GM19023 (cell line): ENCODE data around the gene FNDC11.
"Not testable (repeated sequence)": the region's sequence is repeated elsewhere in the genome, so short reads cannot be mapped to it uniquely, and the experiment has no call there.

Source experiments
- ATAC-seq: cut with Tn5 transposase; IDR thresholded peaks from one replicate; pipeline ENCODE4 v1.9.1; 2021; ENCODE audit warnings: mild to moderate bottlenecking, moderate library complexity; ENCODE audit not compliant: unreplicated experiment

FNDC11 gene

DNA sequence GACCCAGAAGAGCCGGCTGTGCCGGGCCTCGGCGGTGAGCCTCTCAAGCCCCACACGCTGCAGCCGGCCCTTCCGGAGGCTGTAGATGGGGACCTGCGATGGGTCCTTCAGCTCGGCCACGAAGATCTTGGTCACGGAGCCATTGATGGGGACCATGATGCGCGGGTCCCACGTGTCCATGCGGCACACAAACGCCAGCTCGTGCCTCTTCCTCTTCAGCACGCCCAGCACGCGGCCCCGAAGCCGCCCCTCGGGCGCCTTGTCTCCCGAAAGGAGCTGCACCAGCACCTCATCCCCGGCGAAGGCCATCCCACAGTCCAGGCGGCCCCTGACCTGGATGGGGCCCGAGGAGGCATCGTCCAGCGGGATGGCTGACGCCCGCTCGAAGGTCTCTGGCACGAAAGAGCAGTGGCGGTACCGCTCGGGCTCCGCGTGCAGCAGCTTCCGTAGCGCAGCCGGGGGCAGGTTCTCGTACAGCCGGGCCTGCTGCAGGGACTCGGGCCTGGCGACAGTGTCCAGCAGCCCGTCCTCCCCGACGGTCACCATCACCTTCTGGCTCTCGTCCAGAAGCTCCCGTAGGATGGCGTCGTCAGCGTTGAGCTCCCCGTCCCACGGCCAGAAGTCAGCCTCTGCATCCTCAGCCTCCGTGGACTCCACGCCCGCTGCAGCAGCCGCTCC lies 11.2 kb downstream of the FNDC11 start:
- no peak for ATAC-seq

- ATAC-seq: no peak
Measured at GRCh38 chr20:63565699-63566335, 11.9 kb downstream of the FNDC11 start.

DNA sequence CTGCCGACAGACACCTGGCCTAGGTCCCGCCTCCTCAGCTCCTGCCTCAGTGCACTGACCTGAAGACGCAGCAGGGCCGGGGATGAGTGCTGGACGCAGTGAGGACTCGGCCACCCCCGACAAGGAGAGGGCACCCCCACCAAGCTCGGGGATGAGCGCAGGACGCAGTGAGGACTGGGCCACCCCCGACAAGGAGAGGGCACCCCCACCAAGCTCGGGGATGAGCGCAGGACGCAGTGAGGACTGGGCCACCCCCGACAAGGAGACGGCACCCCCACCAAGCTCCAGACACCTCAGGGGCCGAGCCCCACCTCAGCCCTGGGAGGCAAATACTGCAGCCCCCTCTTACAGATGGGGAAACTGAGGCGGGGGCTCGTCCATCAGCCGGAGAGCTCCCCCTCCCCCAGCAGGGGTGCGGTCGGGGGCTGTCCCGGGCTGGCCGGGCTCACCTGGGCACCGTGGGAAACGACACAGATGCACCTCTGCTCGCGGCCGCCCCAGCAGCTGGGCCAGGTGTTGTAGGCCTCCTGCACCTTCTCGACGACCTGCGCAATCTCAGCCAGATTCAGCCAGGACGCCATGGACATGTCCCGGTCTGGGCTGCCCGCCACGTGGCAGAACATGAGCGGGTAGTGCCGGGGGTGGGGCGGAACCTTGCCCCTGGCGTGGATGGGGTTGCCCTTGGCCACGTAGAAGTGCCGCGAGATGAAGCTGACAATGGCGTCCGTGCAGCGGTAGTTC lies 12.6 kb downstream of the FNDC11 start:
- ATAC-seq: no peak

DNA sequence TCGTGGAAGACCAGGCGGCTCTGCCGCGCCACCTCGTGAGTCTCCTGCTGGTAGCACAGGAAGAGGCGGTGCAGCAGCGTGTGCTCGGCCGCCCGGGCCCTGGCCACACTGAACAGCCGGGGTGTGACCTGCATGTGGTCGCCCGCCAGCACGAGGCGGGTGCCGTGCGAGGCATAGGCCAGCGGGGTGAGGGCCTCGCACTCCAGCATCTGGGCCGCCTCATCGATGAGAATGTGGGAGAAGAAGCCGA lies 13.1 kb downstream of the FNDC11 start:
- no peak for ATAC-seq

GRCh38 chr20:63567386-63568169 lies 13.6 kb downstream of the FNDC11 start:
- ATAC-seq: peak; percentile 56

GRCh38 chr20:63568170-63568981 lies 14.4 kb downstream of the FNDC11 start:
- no peak for ATAC-seq

GRCh38 chr20:63568986-63569949 lies 15.3 kb downstream of the FNDC11 start:
- no peak for ATAC-seq

DNA sequence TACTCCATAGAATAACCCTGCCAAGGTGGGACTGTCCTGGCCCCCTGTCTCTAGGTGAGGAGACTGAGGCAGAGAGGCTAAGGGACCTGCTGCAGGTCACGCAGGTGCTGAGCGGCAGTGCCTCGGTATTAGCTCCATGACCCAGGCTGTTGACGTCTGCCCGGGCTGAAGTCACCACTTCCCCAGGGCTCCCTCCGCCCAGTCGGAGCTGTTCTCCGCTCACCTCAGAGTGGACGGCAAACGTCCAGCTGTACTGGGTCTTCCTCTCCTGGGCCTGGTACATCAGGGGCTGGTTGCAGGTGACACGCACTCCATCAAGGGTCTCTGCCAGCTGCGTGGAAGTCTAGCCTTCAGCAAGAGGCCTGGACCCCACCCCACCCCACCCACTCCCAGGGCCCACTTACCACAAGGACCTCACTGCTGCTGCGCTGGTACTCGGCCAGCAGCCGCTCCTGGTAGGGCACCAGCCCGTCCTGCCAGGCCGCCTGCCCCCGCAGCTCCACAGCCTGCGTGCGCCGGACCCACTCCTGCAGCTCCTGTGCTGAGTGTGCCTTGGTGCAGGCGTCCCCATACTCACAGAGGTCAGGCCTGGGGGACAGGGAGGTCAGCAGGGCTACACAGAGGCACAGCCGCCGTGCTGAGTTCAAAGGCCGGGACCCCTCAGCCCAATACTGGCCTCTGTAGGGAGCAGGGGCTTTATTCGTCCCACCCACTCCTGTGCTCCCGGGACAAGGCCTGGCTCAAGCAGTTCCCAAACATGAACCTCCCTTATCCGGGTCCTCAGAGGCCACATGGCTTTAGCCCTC lies 16.5 kb downstream of the FNDC11 start:
- ATAC-seq: no peak

DNA sequence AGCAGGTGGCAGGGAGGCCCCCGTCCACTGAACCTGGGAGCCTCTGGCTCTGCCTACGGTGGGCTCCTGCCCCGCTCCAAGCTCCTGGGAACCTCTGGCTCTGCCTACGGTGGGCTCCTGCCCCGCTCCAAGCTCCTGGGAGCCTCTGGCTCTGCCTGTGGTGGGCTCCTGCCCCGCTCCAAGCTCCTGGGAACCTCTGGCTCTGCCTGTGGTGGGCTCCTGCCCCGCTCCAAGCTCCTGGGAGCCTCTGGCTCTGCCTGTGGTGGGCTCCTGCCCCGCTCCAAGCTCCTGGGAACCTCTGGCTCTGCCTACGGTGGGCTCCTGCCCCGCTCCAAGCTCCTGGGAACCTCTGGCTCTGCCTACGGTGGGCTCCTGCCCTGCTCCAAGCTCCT lies 17.1 kb downstream of the FNDC11 start:
- not testable (repeated sequence) for ATAC-seq

DNA sequence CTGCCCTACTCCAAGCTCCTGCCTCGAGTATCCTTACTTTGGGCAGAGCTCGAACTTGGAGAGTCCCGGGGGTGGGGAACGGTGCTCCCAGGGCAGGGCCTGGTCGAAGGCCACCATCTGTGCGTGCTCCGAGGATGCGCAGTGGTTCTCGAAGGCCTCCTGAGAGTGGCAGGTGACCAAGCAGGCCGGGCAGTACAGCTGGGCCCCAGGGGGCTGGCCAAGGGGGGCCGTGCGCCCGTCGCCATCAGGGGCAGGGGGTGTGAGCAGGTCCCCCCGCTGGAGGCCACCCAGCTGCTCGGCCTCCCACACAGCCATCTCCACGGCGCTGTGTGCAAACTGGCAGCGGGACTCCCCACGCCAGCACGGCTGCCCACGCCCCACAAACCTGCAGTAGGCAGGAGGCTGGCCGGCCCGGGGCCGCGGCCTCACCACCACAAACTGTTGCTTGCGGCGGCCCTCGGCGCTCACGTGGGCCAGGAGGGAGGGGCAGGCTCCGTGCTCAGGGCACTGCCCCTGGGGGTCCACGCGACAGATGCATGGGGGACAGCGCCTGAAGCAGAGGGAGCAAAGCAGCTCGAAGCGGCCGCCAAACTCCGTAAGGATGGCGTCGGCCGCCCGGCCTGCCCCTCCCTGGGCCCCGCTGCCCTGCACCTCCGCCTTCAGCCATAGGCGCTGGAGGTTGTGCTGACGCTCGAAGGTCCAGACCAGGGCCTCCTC lies 18.3 kb downstream of the FNDC11 start:
- no peak for ATAC-seq

GRCh38 chr20:63572788-63573646 lies 19.1 kb downstream of the FNDC11 start:
- no peak for ATAC-seq

GRCh38 chr20:63573647-63574131 lies 19.7 kb downstream of the FNDC11 start:
- no peak for ATAC-seq

GRCh38 chr20:63574156-63574828 lies 20.3 kb downstream of the FNDC11 start, which contains the start of gene HELZ2:
HELZ2 (minus strand) TSS chr20:63574239; CDS start chr20:63572385, 1,854 bp downstream.
- ATAC-seq: peak; percentile 63

- no peak for ATAC-seq
Measured at GRCh38 chr20:63574829-63575743, 21.1 kb downstream of the FNDC11 start.

GRCh38 chr20:63576311-63576710 lies 22.4 kb downstream of the FNDC11 start:
- ATAC-seq: no peak
